CD1c-positive myeloid dendritic cell (primary cell): ENCODE measurements around the gene CSGALNACT2.
"Not testable (repeated sequence)": the region's sequence is repeated elsewhere in the genome, so short reads cannot be mapped to it uniquely, and the experiment has no call there.

Source experiments
- DNase-seq: peaks from one replicate; pipeline ENCODE4 v3.0.0-alpha.2; 2016; ENCODE audit errors: extremely low spot score

Gene CSGALNACT2

DNA sequence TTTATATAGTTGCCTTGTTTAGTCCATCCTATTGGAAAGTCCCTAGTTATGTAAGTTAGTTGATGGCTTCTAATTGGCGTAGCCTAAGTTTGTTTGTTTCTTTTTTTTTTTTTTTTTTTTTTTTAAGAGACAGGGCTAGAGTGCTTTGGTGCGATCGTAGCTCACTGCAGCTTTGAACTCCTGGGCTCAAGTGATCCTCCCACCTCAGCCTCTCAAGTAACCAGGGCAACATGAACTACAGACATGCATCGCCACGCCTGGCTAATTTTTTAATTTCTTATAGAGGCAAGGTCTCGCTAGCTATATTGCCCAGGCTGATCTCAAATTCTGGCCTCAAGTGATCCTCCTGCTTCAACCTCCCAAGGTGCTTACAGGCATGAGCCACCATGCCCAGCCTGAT, 7.1 kb downstream of the CSGALNACT2 start:
- no peak for DNase-seq

DNA sequence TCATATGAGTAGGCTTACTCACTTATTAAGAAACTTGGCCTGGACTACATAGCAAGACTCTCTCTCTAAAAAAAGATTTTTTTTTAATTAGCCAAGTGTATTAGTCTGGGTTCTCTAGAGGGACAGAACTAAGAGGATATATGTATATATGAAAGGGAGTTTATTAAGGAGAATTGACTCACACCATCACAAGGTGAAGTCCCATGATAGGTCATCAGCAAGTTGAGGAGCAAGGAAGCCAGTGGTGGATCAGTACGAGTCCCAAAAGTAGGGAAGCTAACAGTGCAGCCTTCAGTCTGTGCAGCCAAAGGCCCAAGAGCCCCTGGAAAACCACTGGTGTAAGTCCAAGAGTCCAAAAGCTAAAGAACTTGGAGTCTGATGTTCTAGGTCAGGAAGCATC, 7.7 kb downstream of the CSGALNACT2 start:
- peak; percentile 21 for DNase-seq

GRCh38 chr10:43151371-43151770, 13.1 kb downstream of the CSGALNACT2 start:
- DNase-seq: no peak

DNA sequence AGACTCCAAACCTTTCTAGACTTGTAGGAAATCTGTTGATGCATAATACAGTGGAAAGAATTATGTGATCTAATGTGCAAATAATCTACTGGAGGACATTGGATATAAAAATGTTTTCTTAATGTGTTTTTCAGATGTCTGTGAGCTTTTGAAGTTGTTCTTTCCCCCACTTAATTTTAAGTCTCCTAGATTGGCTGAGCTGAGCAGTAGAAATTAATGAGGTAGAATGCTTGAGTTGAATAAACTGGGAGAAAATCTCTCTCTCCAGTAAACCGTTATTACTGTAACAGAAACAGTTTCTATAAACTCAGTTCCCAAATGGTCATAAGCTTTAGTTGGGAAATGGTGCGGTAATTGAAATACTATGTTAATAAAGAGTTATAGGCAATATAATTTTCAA, 15.7 kb downstream of the CSGALNACT2 start:
- no peak for DNase-seq

DNA sequence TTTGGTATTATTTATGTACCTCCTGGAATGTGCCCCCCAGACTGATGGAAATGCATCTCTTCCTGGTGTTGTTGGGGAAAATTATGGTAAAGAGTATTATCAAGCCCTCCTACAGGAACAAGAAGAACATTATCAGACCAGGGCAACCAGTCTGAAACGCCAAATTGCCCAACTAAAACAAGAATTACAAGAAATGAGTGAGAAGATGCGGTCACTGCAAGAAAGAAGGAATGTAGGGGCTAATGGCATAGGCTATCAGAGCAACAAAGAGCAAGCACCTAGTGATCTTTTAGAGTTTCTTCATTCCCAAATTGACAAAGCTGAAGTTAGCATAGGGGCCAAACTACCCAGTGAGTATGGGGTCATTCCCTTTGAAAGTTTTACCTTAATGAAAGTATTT, 17.0 kb downstream of the CSGALNACT2 start:
- no peak for DNase-seq

- DNase-seq: no peak
Measured at GRCh38 chr10:43155741-43156140, 17.5 kb downstream of the CSGALNACT2 start.

GRCh38 chr10:43156590-43157341, 18.5 kb downstream of the CSGALNACT2 start:
- DNase-seq: no peak

DNA sequence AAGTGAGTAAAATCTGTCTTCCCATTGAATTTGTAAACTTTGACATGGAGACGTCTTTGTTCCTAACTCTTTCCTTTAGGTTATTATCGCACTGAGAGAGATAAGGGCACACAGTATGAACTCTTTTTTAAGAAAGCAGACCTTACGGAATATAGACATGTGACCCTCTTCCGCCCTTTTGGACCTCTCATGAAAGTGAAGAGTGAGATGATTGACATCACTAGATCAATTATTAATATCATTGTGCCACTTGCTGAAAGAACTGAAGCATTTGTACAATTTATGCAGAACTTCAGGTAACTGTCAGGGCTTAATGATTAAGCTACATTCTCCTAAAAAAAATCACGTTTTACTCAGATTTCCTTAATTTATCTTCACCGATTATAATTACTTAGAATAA, 20.4 kb downstream of the CSGALNACT2 start:
- DNase-seq: no peak

DNA sequence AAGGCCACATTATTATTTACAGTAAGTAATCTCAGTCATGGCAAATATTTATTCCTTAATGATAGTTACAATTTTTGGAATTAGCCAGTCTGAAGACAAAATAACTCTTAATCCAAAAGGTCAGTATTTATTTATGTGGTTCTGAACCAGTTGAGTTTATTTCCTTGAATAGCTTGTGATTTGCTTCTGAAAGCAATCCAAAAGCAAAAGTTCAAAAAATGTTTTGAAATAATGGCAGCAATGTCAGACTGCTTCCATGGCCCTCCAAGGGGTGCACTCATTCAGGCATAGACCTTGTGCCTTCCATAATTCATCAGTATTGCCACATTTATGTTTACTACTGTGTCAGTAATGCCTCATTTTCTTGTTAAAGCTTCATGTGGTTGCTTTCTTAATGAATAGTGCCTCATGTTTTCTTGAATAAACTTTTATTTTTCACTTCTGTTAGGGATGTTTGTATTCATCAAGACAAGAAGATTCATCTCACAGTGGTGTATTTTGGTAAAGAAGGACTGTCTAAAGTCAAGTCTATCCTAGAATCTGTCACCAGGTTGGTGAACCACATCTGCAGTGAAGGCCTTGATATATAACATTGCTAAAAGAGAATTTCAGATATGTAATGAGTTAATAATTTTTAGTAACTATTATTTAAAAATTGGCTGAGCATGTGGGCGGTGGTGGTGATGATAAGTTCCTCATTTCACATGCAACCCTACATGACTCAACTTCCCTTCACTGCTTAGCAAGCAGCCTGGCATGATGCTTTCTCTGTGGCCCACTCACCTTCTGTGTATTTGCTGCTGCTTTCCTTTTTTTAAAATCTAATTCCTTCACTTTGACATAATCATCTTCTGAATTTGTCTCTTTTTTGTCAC, 22.0 kb downstream of the CSGALNACT2 start:
- peak; percentile 91 for DNase-seq

DNA sequence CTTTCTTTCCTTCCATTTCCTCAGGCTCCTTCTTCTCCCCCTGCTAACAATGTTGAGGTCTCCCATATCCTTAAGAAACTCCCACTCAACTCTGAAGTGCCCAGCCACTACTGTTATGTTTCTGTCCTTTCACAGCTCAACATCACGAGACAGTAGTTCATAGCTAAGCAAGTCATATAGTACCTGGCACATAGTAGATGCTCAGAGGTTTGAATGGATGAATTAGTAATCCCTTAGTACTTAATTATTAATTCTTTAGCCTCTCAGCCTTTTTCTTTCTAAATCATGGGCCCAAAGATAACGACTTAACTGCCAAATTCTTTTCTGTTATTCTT, 22.6 kb downstream of the CSGALNACT2 start:
- peak; percentile 77 for DNase-seq

DNA sequence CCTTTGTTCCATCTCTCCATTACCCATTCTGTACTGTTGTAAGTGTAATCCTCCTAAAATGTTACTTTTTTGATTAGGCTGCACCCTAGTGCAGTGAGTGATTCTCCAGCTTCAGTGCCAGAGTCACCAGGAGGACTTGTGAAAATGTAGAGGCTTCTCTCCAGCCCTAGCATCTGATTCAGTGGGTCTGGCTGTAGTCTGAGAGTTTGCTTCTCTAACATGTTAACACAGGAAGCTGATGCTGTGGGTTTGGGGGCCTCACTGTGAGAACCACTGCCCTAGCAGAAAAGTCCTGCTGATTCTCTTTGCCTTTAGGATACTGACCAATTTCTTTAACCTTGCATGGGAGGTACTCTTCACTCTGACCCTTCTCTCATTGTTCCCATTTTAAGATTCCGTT, 24.4 kb downstream of the CSGALNACT2 start:
- no peak for DNase-seq

- DNase-seq: no peak
Measured at GRCh38 chr10:43166207-43166879, 28.1 kb downstream of the CSGALNACT2 start.

GRCh38 chr10:43166880-43167497, 28.7 kb downstream of the CSGALNACT2 start:
- DNase-seq: peak; percentile 48

- DNase-seq: no peak
Measured at GRCh38 chr10:43167498-43167889, 29.2 kb downstream of the CSGALNACT2 start.

GRCh38 chr10:43170491-43170890, 32.2 kb downstream of the CSGALNACT2 start:
- DNase-seq: no peak

DNA sequence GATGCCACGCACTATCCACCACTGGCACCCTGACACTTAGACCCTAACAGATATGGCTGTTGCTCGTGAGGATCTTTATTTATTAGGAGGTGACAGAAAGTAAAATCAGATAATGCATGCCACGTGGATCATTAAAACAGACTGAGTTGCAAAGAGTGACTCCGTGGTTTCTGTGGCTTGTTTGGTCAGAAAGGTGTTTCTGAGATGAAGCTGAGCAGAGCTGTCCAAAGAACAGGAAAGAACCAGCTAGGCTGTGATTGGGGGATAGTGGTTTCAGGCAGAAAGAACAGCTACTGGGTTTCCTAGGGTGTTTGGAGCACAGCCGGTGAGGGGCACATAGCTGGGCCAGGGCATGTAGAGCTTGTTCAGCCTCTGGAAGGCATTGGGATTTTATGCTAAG, 34.4 kb downstream of the CSGALNACT2 start:
- no peak for DNase-seq

DNA sequence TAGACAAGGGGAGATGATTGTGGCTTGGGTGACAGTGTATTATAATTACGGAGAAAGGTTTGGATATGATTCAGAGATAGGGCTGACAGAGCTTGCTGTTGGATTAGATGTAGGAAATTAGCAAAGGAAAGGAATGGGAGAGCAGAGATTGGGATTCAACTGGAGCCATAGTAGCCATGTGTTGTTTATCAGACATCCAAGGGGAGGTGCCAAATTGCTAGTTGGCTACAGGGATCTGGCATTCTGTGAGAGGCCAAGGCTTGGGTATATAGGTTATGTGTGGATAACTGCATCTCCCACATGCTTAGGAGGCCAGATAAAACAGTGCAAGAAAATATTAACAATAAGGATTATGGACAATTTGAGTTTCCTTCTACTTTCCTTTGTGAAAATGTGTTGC, 34.9 kb downstream of the CSGALNACT2 start:
- DNase-seq: no peak

DNA sequence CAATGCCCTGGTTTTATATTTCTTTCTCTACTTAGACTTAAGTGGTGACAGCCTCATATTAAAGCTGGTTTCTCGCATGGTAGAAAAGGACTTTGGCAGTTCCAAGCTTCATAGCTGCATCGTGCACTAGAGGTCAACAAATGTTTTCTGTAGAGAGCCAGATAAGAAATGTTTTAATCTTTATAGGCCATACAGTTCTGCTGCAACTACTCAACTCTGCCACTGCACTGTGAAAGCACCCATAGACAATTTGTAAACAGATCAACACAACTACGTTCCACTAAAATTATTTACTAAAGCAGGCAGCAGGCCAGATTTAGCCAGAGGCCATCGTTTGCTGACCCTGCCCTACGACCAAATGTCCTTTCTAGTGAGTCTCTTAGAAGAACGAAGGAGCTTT, 36.7 kb downstream of the CSGALNACT2 start:
- DNase-seq: no peak

DNA sequence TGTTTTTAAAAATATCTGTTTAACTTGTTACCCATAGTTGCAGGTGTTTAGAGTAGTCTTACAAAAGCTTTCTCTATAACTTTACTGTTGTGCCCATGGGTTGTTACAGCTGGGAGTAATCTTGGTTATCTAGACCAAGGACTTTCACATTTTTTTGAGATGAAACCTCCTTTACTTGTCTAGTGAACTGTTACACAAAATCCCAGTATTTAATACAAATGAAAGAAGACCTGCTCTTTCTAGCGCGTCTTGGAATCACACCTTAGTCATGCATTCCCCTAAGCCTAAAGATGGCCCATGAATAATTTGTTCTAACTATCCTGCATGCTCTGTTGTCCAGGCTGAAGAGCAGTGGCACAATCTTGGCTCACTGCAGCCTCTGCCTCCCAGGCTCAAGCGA, 38.0 kb downstream of the CSGALNACT2 start:
- no peak for DNase-seq

- no peak for DNase-seq
Measured at GRCh38 chr10:43177595-43177994, 39.4 kb downstream of the CSGALNACT2 start.

- no peak for DNase-seq
Measured at GRCh38 chr10:43181146-43181545, 42.9 kb downstream of the CSGALNACT2 start.

- not testable (repeated sequence) for DNase-seq
Measured at GRCh38 chr10:43183764-43184163, 45.5 kb downstream of the CSGALNACT2 start.
